HepG2 (cell line): ENCODE measurements around the gene RPRD2. TPM values are rescaled to one million over a fixed set of nuclear protein-coding genes. Genes with fewer than 3 reads are reported as not detected.

ENCODE experiments used
- ARID5B ChIP-seq: IDR thresholded peaks from 2 replicates; pipeline ENCODE4 v1.4.0; 2020; ENCODE audit warnings: mild to moderate bottlenecking, missing genetic modification reagents
- HINFP ChIP-seq: sonication (generic); formaldehyde crosslinking; IDR thresholded peaks from 2 replicates; pipeline ENCODE4 v1.4.0; 2020; ENCODE audit warnings: low read depth, mild to moderate bottlenecking, missing genetic modification reagents
- KAT8 ChIP-seq: IDR thresholded peaks from 2 replicates; pipeline ENCODE4 v1.6.1; 2016; ENCODE audit warnings: missing genetic modification reagents, missing compliant biosample characterization
- MAX ChIP-seq: IDR thresholded peaks from 2 replicates; pipeline ENCODE4 v1.6.1; 2012; ENCODE audit warnings: inconsistent platforms
- PCBP2 ChIP-seq: fragments of 200-400 bp; formaldehyde crosslinking; optimal IDR thresholded peaks from 2 replicates; pipeline ENCODE3; 2018; ENCODE audit warnings: low read length, low read depth; ENCODE audit not compliant: poor library complexity, severe bottlenecking
- SOX5 ChIP-seq: IDR thresholded peaks from 2 replicates; pipeline ENCODE4 v1.6.1; 2016; ENCODE audit warnings: borderline replicate concordance
- SOX6 ChIP-seq, 2 experiments: fragments of 450-650 bp in 1 of 2; sonication (generic) in 1 of 2; formaldehyde crosslinking in 1 of 2; IDR thresholded peaks; 2 replicates each; pipeline versions ENCODE4 v1.4.0 to v1.6.1; 2017 to 2020; ENCODE audit warnings: antibody characterized with exemption in 1 of 2, mild to moderate bottlenecking in 1 of 2, missing genetic modification reagents in 1 of 2
- SP140L ChIP-seq: sonication (generic); formaldehyde crosslinking; IDR thresholded peaks from 2 replicates; pipeline ENCODE4 v1.4.0; 2020; ENCODE audit warnings: missing genetic modification reagents, borderline replicate concordance
- ZNF263 ChIP-seq: sonication (generic); formaldehyde crosslinking; IDR thresholded peaks from 2 replicates; pipeline ENCODE4 v1.4.0; 2020; ENCODE audit warnings: missing genetic modification reagents
- ZNF383 ChIP-seq: sonication (generic); formaldehyde crosslinking; IDR thresholded peaks from 2 replicates; pipeline ENCODE4 v1.4.0; 2020; ENCODE audit warnings: missing genetic modification reagents, mild to moderate bottlenecking, borderline replicate concordance
- ZNF510 ChIP-seq: sonication (generic); formaldehyde crosslinking; IDR thresholded peaks from 2 replicates; pipeline ENCODE4 v1.4.0; 2020; ENCODE audit warnings: low read depth, mild to moderate bottlenecking, missing genetic modification reagents
- ZNF512B ChIP-seq: sonication (generic); formaldehyde crosslinking; IDR thresholded peaks from 2 replicates; pipeline ENCODE4 v1.5.1; 2020; ENCODE audit warnings: missing genetic modification reagents, mild to moderate bottlenecking, borderline replicate concordance
- ZNF614 ChIP-seq: IDR thresholded peaks from 2 replicates; pipeline ENCODE4 v1.6.1; 2018; ENCODE audit warnings: missing biosample characterization, missing genetic modification reagents, inconsistent platforms, borderline replicate concordance
- ZNF646 ChIP-seq: sonication (generic); formaldehyde crosslinking; IDR thresholded peaks from 2 replicates; pipeline ENCODE4 v1.9.0; 2021; ENCODE audit warnings: mild to moderate bottlenecking, missing genetic modification reagents
- polyA plus RNA-seq, 8 experiments: library from polyadenylated mRNA; depleted of rRNA in 3 of 8; stranded (reverse) in 7 of 8; unstranded in 1 of 8; fragments of >200 nt; fragmentation: Illumina TruSeq in 4 of 8; extraction: Trizol in 4 of 8; gene quantifications; 2 replicates each; pipeline versions ENCODE4 v1.2.1 to v1.2.3, GENCODE V29; 2011 to 2016; ENCODE audit warnings: low read depth in 4 of 8, missing spikeins in 1 of 8, mixed read lengths in 1 of 8; ENCODE audit not compliant: insufficient read depth in 1 of 8
- total RNA-seq, 5 experiments: library from RNA; depleted of rRNA; stranded (reverse); fragments of >200 nt; fragmentation: Illumina TruSeq; extraction: Trizol; gene quantifications; 2 replicates each; pipeline ENCODE4 v1.2.3, GENCODE V29; 2016; ENCODE audit warnings: low read depth in 1 of 5

Gene RPRD2
- total and polyA plus RNA-seq, 2 of the 13 experiments (the other 11 are each of a cell fraction or from before 2014, with no cell fraction given): 8.0 to 8.9 TPM

GRCh38 chr1:150387200-150387599 lies 23.3 kb downstream of the RPRD2 start (continued):
- no peak for TF ChIP-seq SOX6 (IDR thresholded peaks at IDR 0.05)
- TF ChIP-seq SOX6 (CRISPR knock-in tag; IDR thresholded peaks at IDR 0.05): peak; percentile 57
- peak; percentile 39; the same call in 1 of the 2 replicates for TF ChIP-seq MAX
- TF ChIP-seq ZNF510 (CRISPR knock-in tag): no peak
- TF ChIP-seq KAT8 (CRISPR knock-in tag): peak; percentile 69; the same call in 1 of the 2 replicates
- TF ChIP-seq ZNF646: no peak
- no peak for TF ChIP-seq ZNF383 (CRISPR knock-in tag)
- TF ChIP-seq SP140L (CRISPR knock-in tag): peak; percentile 64; the same call in 1 of the 2 replicates
- peak; percentile 73 for TF ChIP-seq ARID5B (CRISPR knock-in tag)
- 0 out of 2 replicates have a peak, but pooled peaks have one; percentile 20 for TF ChIP-seq ZNF614 (CRISPR knock-in tag)
- TF ChIP-seq PCBP2: no peak
- TF ChIP-seq ZNF512B: no peak
- no peak for TF ChIP-seq HINFP (CRISPR knock-in tag)
- peak; percentile 66; the same call in 1 of the 2 replicates for TF ChIP-seq SOX5
- peak; percentile 71; the same call in 1 of the 2 replicates for TF ChIP-seq ZNF263 (CRISPR knock-in tag)
